ENCODE data around the gene MAGI2. TPM values are rescaled to one million over a fixed set of nuclear protein-coding genes. Genes with fewer than 3 reads are reported as not detected.

The MAGI2 gene
- total RNA-seq, 1 donor from 2014 or later = 10.7 TPM

- H3K4me1 Mint-ChIP-seq (ENCODE audit: unreplicated experiment) = peaks cover 20% of the 10 kb centered on the region
- H3K4me3 Mint-ChIP-seq (ENCODE audit: unreplicated experiment) = no peak overlapping the region
Observed at GRCh38 chr7:79459381-79459780, 5.9 kb upstream of the MAGI2 start.

DNA sequence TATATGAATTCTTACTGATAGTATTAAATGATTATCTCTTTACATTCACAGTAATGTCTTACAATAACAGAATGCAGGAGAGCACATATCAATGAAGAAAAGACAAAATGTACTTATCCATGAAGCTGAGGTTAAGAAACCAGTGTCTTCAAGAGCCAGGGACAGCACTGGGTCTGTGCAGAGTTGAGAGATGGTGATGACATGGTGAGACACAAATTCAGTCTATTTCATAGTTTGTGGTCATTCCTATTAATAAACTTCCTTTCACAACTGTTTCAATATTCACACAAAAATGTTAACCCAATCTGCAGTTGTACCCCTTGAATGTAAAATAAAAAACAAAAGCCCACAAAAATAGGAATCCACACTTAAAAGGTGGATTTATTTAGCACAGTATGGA, 5.3 kb upstream of the MAGI2 start:
- no peak for DNase-seq (ENCODE audit: extremely low spot score, unreplicated experiment)
- Mint-ChIP-seq H3K36me3 (ENCODE audit: unreplicated experiment) (peaks cover 33% of the 10 kb centered on the region), H3K9me3 (ENCODE audit: unreplicated experiment) (no peaks in the 10 kb centered on the region), H3K27me3 (ENCODE audit: unreplicated experiment) (no peaks in the 10 kb centered on the region), H3K4me1 (ENCODE audit: unreplicated experiment) (peaks cover 21% of the 10 kb centered on the region), H3K4me3 (ENCODE audit: unreplicated experiment) (no peak overlapping the region), H3K27ac (ENCODE audit: unreplicated experiment) (no peak overlapping the region)
- TF ChIP-seq, protein P1, sequence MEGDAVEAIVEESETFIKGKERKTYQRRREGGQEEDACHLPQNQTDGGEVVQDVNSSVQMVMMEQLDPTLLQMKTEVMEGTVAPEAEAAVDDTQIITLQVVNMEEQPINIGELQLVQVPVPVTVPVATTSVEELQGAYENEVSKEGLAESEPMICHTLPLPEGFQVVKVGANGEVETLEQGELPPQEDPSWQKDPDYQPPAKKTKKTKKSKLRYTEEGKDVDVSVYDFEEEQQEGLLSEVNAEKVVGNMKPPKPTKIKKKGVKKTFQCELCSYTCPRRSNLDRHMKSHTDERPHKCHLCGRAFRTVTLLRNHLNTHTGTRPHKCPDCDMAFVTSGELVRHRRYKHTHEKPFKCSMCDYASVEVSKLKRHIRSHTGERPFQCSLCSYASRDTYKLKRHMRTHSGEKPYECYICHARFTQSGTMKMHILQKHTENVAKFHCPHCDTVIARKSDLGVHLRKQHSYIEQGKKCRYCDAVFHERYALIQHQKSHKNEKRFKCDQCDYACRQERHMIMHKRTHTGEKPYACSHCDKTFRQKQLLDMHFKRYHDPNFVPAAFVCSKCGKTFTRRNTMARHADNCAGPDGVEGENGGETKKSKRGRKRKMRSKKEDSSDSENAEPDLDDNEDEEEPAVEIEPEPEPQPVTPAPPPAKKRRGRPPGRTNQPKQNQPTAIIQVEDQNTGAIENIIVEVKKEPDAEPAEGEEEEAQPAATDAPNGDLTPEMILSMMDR (IDR thresholded peaks at IDR 0.05) = no peak

More at GRCh38 chr7:79459381-79459780, 5.9 kb upstream of the MAGI2 start:
- H3K36me3 Mint-ChIP-seq (ENCODE audit: unreplicated experiment) = peaks cover 38% of the 10 kb centered on the region
- H3K27me3 Mint-ChIP-seq (ENCODE audit: unreplicated experiment) = no peaks in the 10 kb centered on the region
- TF ChIP-seq, protein P1 (IDR thresholded peaks at IDR 0.05) = no peak
- no peaks in the 10 kb centered on the region for H3K9me3 Mint-ChIP-seq (ENCODE audit: unreplicated experiment)
- no peak overlapping the region for H3K27ac Mint-ChIP-seq (ENCODE audit: unreplicated experiment)
- DNase-seq (ENCODE audit: extremely low spot score, unreplicated experiment) = no peak

DNA sequence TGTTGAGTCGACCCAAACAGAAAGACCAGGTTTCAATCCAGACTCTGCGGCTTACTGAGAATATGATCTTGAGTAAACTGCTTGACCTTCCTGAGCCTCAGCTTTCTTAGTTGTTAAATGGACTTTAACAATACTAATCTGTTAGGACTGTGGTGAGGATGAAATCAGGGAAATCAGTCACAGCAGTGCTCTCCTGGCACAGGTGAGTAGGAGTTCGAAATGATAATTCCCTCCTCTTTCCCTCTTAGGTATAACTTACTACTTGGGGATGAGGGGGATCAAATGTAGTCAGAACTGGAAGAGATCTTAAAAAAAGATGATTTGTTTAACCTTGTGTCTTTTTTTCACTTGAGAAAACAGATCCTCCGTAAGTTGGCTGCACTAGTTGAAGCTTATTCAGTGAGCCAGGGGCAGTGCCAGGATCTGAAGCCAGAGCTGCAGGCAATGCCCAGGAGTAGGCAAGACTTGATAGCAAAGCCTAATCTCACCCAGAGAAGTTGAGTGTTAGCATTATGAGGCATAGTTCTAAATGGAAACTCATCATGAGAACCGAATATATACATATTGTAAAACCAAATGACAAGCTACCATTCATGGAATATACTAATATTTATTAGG, 1.8 kb upstream of the MAGI2 start:
- Mint-ChIP-seq H3K9me3 (ENCODE audit: unreplicated experiment) (no peaks in the 10 kb centered on the region), H3K4me1 (ENCODE audit: unreplicated experiment) (peaks cover 24% of the 10 kb centered on the region), H3K27ac (ENCODE audit: unreplicated experiment) (no peak overlapping the region), H3K36me3 (ENCODE audit: unreplicated experiment) (peaks cover 18% of the 10 kb centered on the region), H3K4me3 (ENCODE audit: unreplicated experiment) (peak overlapping the region; percentile 95), H3K27me3 (ENCODE audit: unreplicated experiment) (no peaks in the 10 kb centered on the region)
- TF ChIP-seq, protein P1 (IDR thresholded peaks at IDR 0.05) = no peak
- DNase-seq (ENCODE audit: extremely low spot score, unreplicated experiment) = no peak

GRCh38 chr7:79454361-79454960, 994 bp upstream of the MAGI2 start:
- no peak for DNase-seq (ENCODE audit: extremely low spot score, unreplicated experiment)
- Mint-ChIP-seq H3K9me3 (ENCODE audit: unreplicated experiment) (no peaks in the 10 kb centered on the region), H3K27ac (ENCODE audit: unreplicated experiment) (peak overlapping the region; percentile 94), H3K27me3 (ENCODE audit: unreplicated experiment) (no peaks in the 10 kb centered on the region), H3K36me3 (ENCODE audit: unreplicated experiment) (peaks cover 12% of the 10 kb centered on the region), H3K4me3 (ENCODE audit: unreplicated experiment) (peak overlapping the region; percentile 95), H3K4me1 (ENCODE audit: unreplicated experiment) (peaks cover 24% of the 10 kb centered on the region)
- TF ChIP-seq, protein P1 (IDR thresholded peaks at IDR 0.05) = no peak

DNA sequence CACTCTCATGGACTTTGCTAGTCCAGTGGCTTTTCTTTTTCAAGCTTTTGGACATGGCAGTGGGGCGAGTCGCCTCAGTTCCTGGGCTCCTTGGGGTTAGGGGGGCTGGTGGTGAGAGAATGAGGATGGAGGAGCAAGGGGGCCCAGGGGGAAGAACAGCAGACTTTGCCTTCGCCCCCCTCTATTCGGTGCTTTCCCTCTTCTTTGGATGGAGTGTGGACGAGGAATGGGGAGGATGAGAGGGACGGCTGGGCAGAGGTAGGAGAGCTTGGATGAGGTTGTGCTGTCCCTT, 255 bp downstream of the MAGI2 start:
- Mint-ChIP-seq H3K4me1 (ENCODE audit: unreplicated experiment) (peaks cover 24% of the 10 kb centered on the region), H3K9me3 (ENCODE audit: unreplicated experiment) (no peaks in the 10 kb centered on the region), H3K4me3 (ENCODE audit: unreplicated experiment) (peak overlapping the region; percentile 95), H3K27ac (ENCODE audit: unreplicated experiment) (peak overlapping the region; percentile 94), H3K36me3 (ENCODE audit: unreplicated experiment) (peaks cover 7% of the 10 kb centered on the region), H3K27me3 (ENCODE audit: unreplicated experiment) (no peaks in the 10 kb centered on the region)
- TF ChIP-seq, protein P1 (IDR thresholded peaks at IDR 0.05) = no peak
- DNase-seq (ENCODE audit: extremely low spot score, unreplicated experiment) = no peak

Measured in osteocyte (in vitro differentiated cells).